Pulmonary artery endothelial cell (primary cell): ENCODE data around the gene SYNM. TPM values are rescaled to one million over a fixed set of nuclear protein-coding genes. Genes with fewer than 3 reads are reported as not detected.

ENCODE experiments used
- DNase-seq: peaks from one replicate; pipeline ENCODE4 v3.0.0-alpha.2; 2011; ENCODE audit warnings: low read depth, low spot score
- total RNA-seq: library from RNA; depleted of rRNA; stranded (reverse); fragments of >200 nt; gene quantifications from 2 replicates; pipeline ENCODE4 v1.2.3, GENCODE V29; 2014

SYNM gene
- total RNA-seq, 1 donor from 2014 or later = 5.9 TPM

GRCh38 chr15:99082798-99083197 lies 22.1 kb upstream of the SYNM start:
- DNase-seq = no peak

DNA sequence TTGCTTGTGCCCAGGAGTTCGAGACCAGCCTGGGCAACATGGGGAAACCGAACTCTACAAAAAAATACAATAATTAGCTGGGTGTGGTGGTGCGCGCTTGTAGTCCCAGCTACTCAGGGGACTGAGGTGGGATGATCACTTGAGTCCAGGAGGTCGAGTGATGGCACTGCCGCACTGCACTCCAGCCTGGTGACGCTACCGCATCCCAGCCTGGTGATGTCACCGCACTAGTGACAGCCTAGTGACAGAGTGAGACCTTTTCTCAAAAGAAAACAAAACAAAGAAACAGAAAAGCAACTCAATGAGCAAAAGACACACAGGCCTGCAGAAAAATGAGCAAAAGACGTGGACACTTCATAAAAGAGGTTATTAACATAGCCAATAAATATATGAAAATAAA lies 19.9 kb upstream of the SYNM start:
- DNase-seq = no peak

- DNase-seq = no peak
Measured at GRCh38 chr15:99085413-99086326, 19.2 kb upstream of the SYNM start.

DNA sequence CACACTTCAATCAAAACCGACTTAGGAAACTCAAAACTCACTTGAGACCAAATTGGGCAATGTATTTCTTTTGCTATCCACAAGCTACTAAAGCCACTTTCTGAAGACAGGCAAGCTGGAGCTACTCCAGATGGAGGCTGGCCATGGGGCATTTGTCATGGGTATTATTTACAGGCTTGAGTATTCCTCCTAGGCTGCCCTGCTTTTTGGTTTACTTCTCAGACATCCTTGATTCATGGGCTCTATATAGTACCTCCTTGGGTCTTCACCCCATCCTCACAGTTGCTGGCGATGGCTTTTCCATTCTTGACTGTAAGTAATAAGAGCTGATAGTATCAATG lies 18.6 kb upstream of the SYNM start:
- DNase-seq = no peak

DNA sequence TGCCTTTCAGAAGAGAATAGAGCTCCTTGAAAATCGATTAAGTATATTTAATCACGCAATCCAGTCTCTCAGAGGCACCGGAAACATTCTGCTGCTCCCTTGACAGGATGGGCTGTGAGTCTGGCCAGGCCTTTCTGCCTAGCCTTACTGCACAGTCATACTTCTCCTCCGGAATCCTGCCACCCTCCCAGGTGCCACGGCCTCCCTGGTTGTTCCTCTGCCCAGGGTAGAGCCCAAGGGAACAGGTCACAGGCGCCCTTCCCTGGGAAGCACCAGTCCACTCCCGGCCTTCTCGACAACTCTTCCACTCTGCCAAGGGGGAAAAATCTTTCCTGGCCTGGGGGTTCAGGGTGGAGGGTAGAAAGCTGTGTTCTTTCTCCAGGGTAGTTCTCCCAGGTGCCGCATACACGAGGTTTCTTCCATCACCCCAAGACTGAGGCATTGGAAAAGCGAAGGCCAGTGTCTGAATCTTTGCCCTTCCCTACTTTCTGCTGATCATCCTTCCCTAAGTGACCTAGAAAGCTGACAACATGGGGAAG lies 17.4 kb upstream of the SYNM start:
- DNase-seq = no peak

DNA sequence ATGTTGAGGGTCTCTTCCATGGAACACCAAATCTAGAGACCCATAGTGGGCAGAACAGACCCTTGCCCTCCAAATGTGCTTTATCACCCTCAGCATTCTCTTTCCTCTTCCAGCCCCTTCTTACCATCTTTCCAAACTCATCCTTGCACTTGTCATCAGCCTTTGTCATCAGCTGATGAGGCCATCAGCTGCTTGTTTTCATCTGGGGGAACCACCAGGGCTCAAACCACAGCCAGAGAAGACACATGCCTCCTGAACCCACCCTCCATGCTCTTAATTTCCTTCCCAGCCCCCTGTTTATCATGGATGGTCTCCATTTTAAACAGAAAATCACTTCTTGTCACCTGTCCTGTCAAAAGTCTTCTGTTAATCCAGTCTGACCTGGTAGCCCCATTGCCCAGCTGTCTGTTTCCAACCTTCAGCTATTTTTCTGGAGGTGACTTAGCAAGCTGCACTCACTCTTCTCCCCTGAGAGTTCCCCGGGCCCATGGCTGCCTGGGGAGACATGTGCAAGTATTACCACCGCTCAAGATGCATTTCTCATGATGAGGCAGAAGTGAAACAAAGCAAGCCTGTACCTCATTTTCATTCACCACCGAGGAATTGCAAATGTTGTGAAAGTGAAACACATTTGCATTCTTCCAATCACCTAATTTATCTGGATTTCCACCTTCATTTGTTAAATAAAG lies 14.7 kb upstream of the SYNM start:
- no peak for DNase-seq

DNA sequence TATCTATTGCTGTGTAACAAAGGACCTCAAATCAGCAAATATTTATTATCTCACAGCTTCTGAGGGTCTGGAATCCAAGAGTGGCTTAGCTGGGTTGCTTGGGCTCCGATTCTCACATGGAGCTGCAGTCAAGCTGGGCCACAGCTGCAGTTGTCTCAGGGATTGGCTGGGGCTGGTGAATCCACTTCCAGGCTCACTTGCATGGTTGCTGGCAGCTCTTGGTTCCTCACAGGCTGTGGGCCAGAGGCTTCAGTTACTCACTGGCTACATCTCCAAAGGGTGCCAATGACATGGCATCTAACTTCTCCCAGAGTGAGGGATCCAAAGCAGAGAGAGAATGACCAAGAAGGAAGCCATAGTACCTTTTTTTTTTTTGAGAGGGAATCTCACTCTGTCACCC lies 13.9 kb upstream of the SYNM start:
- no peak for DNase-seq

- no peak for DNase-seq
Measured at GRCh38 chr15:99092554-99093172, 12.2 kb upstream of the SYNM start.

- no peak for DNase-seq
Measured at GRCh38 chr15:99095626-99096025, 9.3 kb upstream of the SYNM start.

GRCh38 chr15:99096173-99096893 lies 8.5 kb upstream of the SYNM start:
- DNase-seq = no peak

DNA sequence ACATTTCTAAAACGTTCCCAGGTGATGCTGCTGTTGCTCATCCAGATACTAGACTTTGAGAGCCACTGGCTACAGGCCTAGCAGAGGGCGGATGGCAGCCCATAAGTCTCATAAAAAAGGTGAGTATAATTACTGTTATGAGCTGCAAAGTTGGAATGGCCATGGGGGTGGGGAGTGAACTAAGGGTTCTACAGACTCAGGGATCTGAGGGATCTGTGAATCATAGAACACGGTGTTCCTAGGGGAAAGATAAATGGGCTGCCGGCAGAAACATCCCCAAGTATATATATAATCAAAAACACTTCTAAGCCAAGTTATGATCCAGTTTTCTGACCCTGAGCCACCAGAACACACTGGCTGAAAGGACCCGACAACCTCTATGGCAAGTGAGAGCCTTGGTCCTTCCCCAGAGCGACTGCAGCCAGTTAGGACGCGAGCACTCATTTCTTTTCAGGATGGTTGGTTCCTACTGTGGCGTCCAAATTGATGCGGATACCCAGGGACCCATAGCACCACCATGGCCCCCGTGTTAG lies 7.9 kb upstream of the SYNM start:
- no peak for DNase-seq

DNA sequence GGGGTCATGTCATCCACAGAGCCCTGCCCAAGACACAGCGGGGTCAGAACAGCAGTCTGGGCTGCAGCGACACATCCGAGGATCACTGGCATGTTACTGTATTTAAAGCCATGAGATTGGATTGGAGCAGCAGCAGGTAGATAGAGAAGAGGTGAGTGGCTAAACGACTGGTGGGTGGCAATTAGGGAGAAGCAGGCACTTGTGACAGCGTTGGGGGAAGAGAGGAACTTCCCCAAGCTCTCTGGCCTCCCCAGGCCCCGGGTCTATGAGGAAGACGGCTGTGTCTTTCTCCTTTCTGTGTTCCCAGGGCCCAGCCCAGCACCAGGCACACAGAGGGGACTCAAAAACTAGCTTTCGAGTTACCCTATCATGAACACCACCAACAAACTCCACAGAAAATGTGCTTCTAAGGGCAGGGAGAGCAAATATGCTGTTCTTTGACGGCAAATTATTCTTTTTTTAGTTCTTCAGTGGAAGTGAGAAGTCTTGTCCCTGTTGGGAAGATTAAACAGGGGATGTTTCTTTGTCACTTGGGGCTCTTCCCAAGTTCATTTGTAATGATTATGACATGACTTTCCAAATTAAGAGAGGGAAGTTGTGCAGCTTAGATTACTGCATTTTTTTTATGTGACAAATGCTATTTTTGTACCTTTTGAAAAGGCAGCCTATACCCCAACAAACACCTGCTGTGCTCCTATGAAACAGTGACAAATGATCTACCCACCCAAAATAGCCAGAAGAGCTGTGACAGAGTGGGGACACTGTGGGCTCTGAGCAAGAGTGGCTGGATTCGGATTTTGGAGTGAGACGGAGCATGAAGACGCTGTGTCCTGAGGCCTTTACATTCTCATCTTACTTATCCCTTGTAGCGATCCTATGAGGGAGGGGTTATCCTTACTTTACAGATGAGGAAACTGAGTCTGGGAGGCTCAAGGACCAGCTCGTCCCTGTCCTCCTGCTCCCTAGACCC lies 7.2 kb upstream of the SYNM start:
- no peak for DNase-seq

- no peak for DNase-seq
Measured at GRCh38 chr15:99098426-99098825, 6.5 kb upstream of the SYNM start.

GRCh38 chr15:99098991-99099390 lies 5.9 kb upstream of the SYNM start:
- DNase-seq = no peak

DNA sequence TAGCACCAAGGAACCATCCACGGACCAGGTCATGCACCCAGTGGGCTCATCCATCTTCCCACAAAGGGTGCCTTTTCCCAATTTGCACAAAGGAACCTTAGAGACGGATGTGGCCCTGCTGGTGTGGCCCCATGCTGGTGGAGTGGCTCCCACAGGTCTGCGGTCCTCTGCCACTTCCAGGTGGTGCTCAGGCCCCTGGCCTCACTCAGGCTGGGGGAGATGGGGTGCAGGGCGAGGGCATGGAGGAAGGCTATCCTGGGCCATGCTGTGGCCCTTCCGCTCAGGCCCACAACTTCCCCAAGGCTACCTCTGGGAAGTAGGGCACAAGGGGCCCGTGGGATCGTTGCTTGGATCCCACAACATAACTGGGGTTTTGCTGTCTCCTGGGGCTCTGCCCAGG lies 5.2 kb upstream of the SYNM start:
- DNase-seq = no peak

DNA sequence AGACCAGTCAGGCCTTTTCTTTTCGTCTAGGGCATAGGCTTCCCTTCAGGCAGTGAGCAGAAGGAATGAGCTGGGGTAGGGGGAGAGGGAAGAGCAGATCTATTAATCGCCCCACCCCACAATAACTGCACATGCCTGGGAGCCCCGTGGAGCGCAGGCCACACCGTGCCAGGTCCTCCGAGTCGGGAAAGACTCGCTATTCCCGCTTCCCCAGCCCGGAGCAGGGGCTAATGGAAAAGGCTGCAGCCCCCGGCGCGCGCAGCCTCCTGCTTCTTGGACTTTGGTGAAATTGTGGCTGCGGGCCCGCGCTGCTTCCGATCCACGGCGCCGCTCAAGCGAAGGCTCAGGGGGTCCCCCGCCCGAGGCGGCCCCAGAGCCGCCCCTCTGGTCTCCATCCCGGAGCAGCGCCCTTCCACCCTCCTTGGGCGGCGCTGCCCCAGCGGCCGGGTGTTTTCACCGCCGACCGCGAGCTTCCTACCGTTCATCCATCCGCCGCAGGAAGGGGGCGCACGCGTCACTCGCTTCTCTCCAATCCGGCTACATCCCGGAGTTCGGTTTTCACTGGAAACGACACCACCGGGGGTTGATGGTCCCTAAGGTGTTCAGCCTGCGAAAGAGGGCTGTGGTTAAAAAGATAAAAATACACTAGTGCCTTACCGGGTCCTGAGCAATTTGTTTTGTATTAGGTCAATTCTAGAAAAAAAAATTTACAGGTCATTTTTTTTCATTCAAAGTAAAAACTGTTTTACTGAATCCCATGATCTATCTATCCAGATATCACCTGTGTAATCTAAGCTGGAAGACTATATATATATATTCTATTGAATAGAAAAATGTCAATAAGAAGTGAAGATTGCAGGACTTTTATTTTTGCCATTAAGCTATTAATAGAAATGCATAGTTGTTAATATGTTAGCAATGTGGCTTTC lies 4.4 kb upstream of the SYNM start:
- no peak for DNase-seq

GRCh38 chr15:99101501-99101900 lies 3.4 kb upstream of the SYNM start:
- no peak for DNase-seq

GRCh38 chr15:99102332-99103235 lies 2.3 kb upstream of the SYNM start:
- no peak for DNase-seq
